IMR-90 (cell line): ENCODE results near the gene ZNF133. TPM values are rescaled to one million over a fixed set of nuclear protein-coding genes. Genes with fewer than 3 reads are reported as not detected.

ENCODE experiments used
- ATAC-seq: fragments of 200-7000 bp; cut with Tn5 transposase; 2 replicates; pipeline ENCODE4 v1.9.1; 2020; ENCODE audit warnings: low read depth, mild to moderate bottlenecking, moderate library complexity
- BruUV-seq: library from RNA; stranded (reverse); fragments of 400-500 nt; replicated peaks from 2 replicates; lab custom pipeline; 2021; lab: Mats Ljungman, UMichigan
- CTCF ChIA-PET: fragments of 300-600 bp; formaldehyde crosslinking; extraction: SDS; loops from one replicate; lab custom pipeline; 2021; ENCODE audit warnings: antibody characterized with exemption; lab: Yijun Ruan, JAX
- POLR2A ChIA-PET: fragments of 300-600 bp; sonication (Branson Sonifier 250); formaldehyde crosslinking; loops from one replicate; lab custom pipeline; 2022; ENCODE audit warnings: antibody characterized with exemption; ENCODE audit not compliant: unreplicated experiment; lab: Charles Lee
- DNase-seq: peaks from one replicate; pipeline ENCODE4 v3.0.0; 2013
- H2AFZ ChIP-seq: replicated peaks from 2 replicates; pipeline ENCODE3; 2013; ENCODE audit warnings: low read length, mild to moderate bottlenecking; ENCODE audit not compliant: poor library complexity
- H2AK5ac ChIP-seq: 2 replicates; pipeline ENCODE4 v1.6.1; 2013; ENCODE audit warnings: low read depth, low read length, inconsistent platforms
- H2AK9ac ChIP-seq: replicated peaks from 2 replicates; pipeline ENCODE3; 2013; ENCODE audit warnings: mild to moderate bottlenecking, low read depth, low read length, moderate library complexity; ENCODE audit not compliant: poor library complexity
- H2BK120ac ChIP-seq: 2 replicates; pipeline ENCODE4 v1.6.1; 2013; ENCODE audit warnings: low read depth, low read length, inconsistent platforms
- H2BK15ac ChIP-seq: 3 replicates; pipeline ENCODE4 v1.6.1; 2013; ENCODE audit warnings: low read depth, low read length, inconsistent platforms
- H2BK20ac ChIP-seq: 2 replicates; pipeline ENCODE4 v1.6.1; 2013; ENCODE audit warnings: low read depth, mild to moderate bottlenecking, inconsistent platforms, low read length, moderate library complexity
- H2BK5ac ChIP-seq: 2 replicates; pipeline ENCODE4 v1.6.1; 2013; ENCODE audit warnings: mild to moderate bottlenecking, low read depth, low read length, inconsistent platforms; ENCODE audit not compliant: poor library complexity, severe bottlenecking
- H3K14ac ChIP-seq: replicated peaks from 2 replicates; pipeline ENCODE4 v1.6.1; 2013; ENCODE audit warnings: low read depth, low read length, inconsistent platforms
- H3K18ac ChIP-seq: 2 replicates; pipeline ENCODE4 v1.6.1; 2013; ENCODE audit warnings: low read depth, low read length, control low read depth
- H3K23ac ChIP-seq: 2 replicates; pipeline ENCODE4 v1.6.1; 2013; ENCODE audit warnings: low read depth, low read length, inconsistent platforms
- H3K27ac ChIP-seq: 2 replicates; pipeline ENCODE4 v1.5.1; 2013; ENCODE audit warnings: mild to moderate bottlenecking, control low read depth, low read length; ENCODE audit not compliant: insufficient read depth
- H3K27me3 ChIP-seq: 2 replicates; pipeline ENCODE4 v1.6.1; 2013; ENCODE audit warnings: low read length; ENCODE audit not compliant: control insufficient read depth, insufficient read depth
- H3K36me3 ChIP-seq: 2 replicates; pipeline ENCODE4 v1.6.1; 2013; ENCODE audit warnings: low read length, mixed read lengths; ENCODE audit not compliant: control insufficient read depth, insufficient read depth
- H3K4ac ChIP-seq: 2 replicates; pipeline ENCODE4 v1.6.1; 2013; ENCODE audit warnings: low read depth, low read length, inconsistent platforms
- H3K4me1 ChIP-seq: 2 replicates; pipeline ENCODE4 v1.6.1; 2013; ENCODE audit warnings: low read length, mixed read lengths; ENCODE audit not compliant: control insufficient read depth, insufficient read depth
- H3K4me2 ChIP-seq: 2 replicates; pipeline ENCODE4 v1.6.1; 2013; ENCODE audit warnings: low read depth, mild to moderate bottlenecking, control low read depth, low read length, moderate library complexity
- H3K4me3 ChIP-seq: 2 replicates; pipeline ENCODE4 v1.5.1; 2013; ENCODE audit warnings: low read depth, mild to moderate bottlenecking, control low read depth, low read length, moderate library complexity; ENCODE audit not compliant: insufficient read depth
- H3K56ac ChIP-seq: 2 replicates; pipeline ENCODE4 v1.6.1; 2013; ENCODE audit warnings: low read length, inconsistent platforms; ENCODE audit not compliant: insufficient read depth; ENCODE audit errors: extremely low read depth
- H3K79me1 ChIP-seq, 2 experiments: 2 replicates each; pipeline ENCODE4 v1.6.1; 2013; ENCODE audit warnings: low read length in 2 of 2, inconsistent platforms in 1 of 2, low read depth in 1 of 2
- H3K9ac ChIP-seq: 2 replicates; pipeline ENCODE4 v1.6.1; 2013; ENCODE audit warnings: low read depth, low read length, control low read depth
- H3K9me1 ChIP-seq: 2 replicates; pipeline ENCODE4 v1.6.1; 2013; ENCODE audit warnings: low read length, inconsistent platforms; ENCODE audit not compliant: insufficient read depth
- H3K9me3 ChIP-seq: 2 replicates; pipeline ENCODE4 v1.6.1; 2013; ENCODE audit warnings: low read length; ENCODE audit not compliant: control insufficient read depth, insufficient read depth
- H4K20me1 ChIP-seq: 2 replicates; pipeline ENCODE4 v1.6.1; 2013; ENCODE audit warnings: low read length, inconsistent platforms; ENCODE audit not compliant: insufficient read depth
- H4K5ac ChIP-seq: 2 replicates; pipeline ENCODE4 v1.6.1; 2013; ENCODE audit warnings: mild to moderate bottlenecking, low read depth, low read length, control low read depth
- H4K8ac ChIP-seq, 2 experiments: 2 replicates each; pipeline ENCODE4 v1.6.1; 2013; ENCODE audit warnings: low read depth in 2 of 2, low read length in 2 of 2, control low read depth in 1 of 2, inconsistent platforms in 1 of 2
- H4K91ac ChIP-seq: 2 replicates; pipeline ENCODE4 v1.6.1; 2013; ENCODE audit warnings: low read depth, low read length, inconsistent platforms; ENCODE audit not compliant: insufficient read depth
- CEBPB ChIP-seq: IDR thresholded peaks from 2 replicates; pipeline ENCODE4 v1.6.1; 2012; ENCODE audit warnings: low read depth, low read length, improper control_type of control experiment
- CHD1 ChIP-seq: IDR thresholded peaks from 2 replicates; pipeline ENCODE4 v1.6.1; 2012; ENCODE audit warnings: low read depth, low read length, improper control_type of control experiment
- MAFK ChIP-seq: IDR thresholded peaks from 2 replicates; pipeline ENCODE4 v1.6.1; 2012; ENCODE audit warnings: low read depth, low read length, improper control_type of control experiment
- MAZ ChIP-seq: IDR thresholded peaks from 2 replicates; pipeline ENCODE4 v1.6.1; 2012; ENCODE audit warnings: low read depth, mild to moderate bottlenecking, low read length, improper control_type of control experiment, moderate library complexity, borderline replicate concordance
- MXI1 ChIP-seq: IDR thresholded peaks from 2 replicates; pipeline ENCODE4 v1.6.1; 2012; ENCODE audit warnings: low read depth, mild to moderate bottlenecking, low read length, moderate library complexity, borderline replicate concordance
- POLR2A ChIP-seq: IDR thresholded peaks from 2 replicates; pipeline ENCODE4 v1.6.1; 2012; ENCODE audit warnings: mild to moderate bottlenecking, low read depth, low read length
- RFX5 ChIP-seq: IDR thresholded peaks from 2 replicates; pipeline ENCODE4 v1.8.0; 2012; ENCODE audit warnings: low read depth, mild to moderate bottlenecking, low read length, moderate library complexity
- WGBS, 2 experiments: methylation state at CpG; one replicate each; pipeline versions ENCODE4 v1.1.5 to v1.1.7; 2013; ENCODE audit warnings: missing lambda C conversion rate in 2 of 2; ENCODE audit not compliant: insufficient read length in 1 of 2; ENCODE audit errors: extremely low coverage in 2 of 2; 5-methylcytosine and 5-hydroxymethylcytosine counted together
- dilution Hi-C: fragments of 300-500 bp; cut with HindIII; formaldehyde crosslinking; loops from one replicate; pipeline ENCODE4 v1.14.3; 2018; ENCODE audit warnings: low sequenced_read_pairs; ENCODE audit not compliant: unreplicated experiment
- in situ Hi-C: fragments of 300-500 bp; cut with MboI; formaldehyde crosslinking; loops from 3 replicates; pipeline ENCODE4 v1.14.3; 2019; ENCODE audit warnings: low sequenced_read_pairs, inconsistent platforms, mixed read lengths
- intact Hi-C: fragments of 100-400 bp; cut with micrococcal nuclease; formaldehyde crosslinking; loops from 2 replicates; pipeline ENCODE4 v1.10.0; 2022
- polyA plus RNA-seq, 3 experiments: library from polyadenylated mRNA; depleted of rRNA; stranded (reverse); fragments of >200 nt; gene quantifications; 2 replicates each; pipeline ENCODE4 v1.2.3, GENCODE V29; 2012; ENCODE audit warnings: low replicate concordance in 1 of 3
- total RNA-seq: library from RNA; depleted of rRNA; stranded (reverse); fragments of >200 nt; gene quantifications from 2 replicates; pipeline ENCODE4 v1.2.3, GENCODE V29; 2012
- TF ChIP-seq, protein P1 (sequence below): conservative IDR thresholded peaks from 2 replicates; pipeline ENCODE4 v1.5.1; 2012; ENCODE audit warnings: mild to moderate bottlenecking, low read depth, low read length, improper control_type of control experiment
- TF ChIP-seq, protein P2 (sequence below): fragments of 150-350 bp; IDR thresholded peaks from 2 replicates; pipeline ENCODE4 v1.6.1; 2017; ENCODE audit warnings: mild to moderate bottlenecking, antibody characterized with exemption, low read length, low read depth
- TF ChIP-seq, protein P3 (sequence below): fragments of 150-350 bp; IDR thresholded peaks from 2 replicates; pipeline ENCODE4 v1.6.1; 2016; ENCODE audit warnings: low read depth, mild to moderate bottlenecking, low read length, moderate library complexity, borderline replicate concordance

Gene ZNF133
- total and polyA plus RNA-seq, 2 of the 4 experiments (the other 2 are of a cell fraction): 18.3 to 33.5 TPM

DNA sequence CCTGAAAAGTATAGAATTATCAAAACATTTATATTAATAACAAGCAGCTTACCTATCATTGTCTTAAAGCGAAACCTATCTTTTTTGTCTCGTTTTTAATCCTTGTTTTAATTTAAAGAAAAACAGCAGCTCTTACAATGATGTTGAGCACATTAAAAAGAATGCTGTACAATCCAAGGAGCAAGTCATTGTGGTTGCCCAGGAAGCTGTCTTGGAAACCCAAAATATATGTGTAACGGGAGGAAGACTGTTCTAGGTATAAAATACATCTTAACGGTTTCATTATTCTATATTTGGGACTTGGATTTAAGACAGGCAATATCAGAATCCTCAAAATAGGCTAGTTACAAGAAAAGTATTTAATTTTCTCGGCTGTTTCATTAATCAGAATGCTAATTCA, 21.7 kb downstream of the ZNF133 start:
- no peak overlapping the region for H2AK5ac ChIP-seq
- ATAC-seq (no peak), DNase-seq (no peak)
- H3K23ac ChIP-seq: no peak overlapping the region
- BruUV-seq: no TSS peak
- TF ChIP-seq POLR2A (no peak), MXI1 (no peak), CHD1 (no peak), CEBPB (no peak), MAFK (no peak), RFX5 (no peak), MAZ (no peak)
- TF ChIP-seq, protein P1, sequence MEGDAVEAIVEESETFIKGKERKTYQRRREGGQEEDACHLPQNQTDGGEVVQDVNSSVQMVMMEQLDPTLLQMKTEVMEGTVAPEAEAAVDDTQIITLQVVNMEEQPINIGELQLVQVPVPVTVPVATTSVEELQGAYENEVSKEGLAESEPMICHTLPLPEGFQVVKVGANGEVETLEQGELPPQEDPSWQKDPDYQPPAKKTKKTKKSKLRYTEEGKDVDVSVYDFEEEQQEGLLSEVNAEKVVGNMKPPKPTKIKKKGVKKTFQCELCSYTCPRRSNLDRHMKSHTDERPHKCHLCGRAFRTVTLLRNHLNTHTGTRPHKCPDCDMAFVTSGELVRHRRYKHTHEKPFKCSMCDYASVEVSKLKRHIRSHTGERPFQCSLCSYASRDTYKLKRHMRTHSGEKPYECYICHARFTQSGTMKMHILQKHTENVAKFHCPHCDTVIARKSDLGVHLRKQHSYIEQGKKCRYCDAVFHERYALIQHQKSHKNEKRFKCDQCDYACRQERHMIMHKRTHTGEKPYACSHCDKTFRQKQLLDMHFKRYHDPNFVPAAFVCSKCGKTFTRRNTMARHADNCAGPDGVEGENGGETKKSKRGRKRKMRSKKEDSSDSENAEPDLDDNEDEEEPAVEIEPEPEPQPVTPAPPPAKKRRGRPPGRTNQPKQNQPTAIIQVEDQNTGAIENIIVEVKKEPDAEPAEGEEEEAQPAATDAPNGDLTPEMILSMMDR: no peak
- TF ChIP-seq, protein P2, sequence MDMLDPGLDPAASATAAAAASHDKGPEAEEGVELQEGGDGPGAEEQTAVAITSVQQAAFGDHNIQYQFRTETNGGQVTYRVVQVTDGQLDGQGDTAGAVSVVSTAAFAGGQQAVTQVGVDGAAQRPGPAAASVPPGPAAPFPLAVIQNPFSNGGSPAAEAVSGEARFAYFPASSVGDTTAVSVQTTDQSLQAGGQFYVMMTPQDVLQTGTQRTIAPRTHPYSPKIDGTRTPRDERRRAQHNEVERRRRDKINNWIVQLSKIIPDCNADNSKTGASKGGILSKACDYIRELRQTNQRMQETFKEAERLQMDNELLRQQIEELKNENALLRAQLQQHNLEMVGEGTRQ: no peak
- TF ChIP-seq, protein P3, sequence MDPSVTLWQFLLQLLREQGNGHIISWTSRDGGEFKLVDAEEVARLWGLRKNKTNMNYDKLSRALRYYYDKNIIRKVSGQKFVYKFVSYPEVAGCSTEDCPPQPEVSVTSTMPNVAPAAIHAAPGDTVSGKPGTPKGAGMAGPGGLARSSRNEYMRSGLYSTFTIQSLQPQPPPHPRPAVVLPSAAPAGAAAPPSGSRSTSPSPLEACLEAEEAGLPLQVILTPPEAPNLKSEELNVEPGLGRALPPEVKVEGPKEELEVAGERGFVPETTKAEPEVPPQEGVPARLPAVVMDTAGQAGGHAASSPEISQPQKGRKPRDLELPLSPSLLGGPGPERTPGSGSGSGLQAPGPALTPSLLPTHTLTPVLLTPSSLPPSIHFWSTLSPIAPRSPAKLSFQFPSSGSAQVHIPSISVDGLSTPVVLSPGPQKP: no peak
- no peak overlapping the region for H2BK15ac ChIP-seq
- intact Hi-C loops (no loop called here), dilution Hi-C loops (no loop called here), in situ Hi-C loops (no loop called here)
- ChIA-PET POLR2A (no interaction called here), CTCF (no interaction called here)
- no peak overlapping the region for H3K56ac ChIP-seq
- no peak overlapping the region for H3K27ac ChIP-seq
- no peak overlapping the region for H3K4me3 ChIP-seq
- no peak overlapping the region for H3K14ac ChIP-seq
- H3K9me3 ChIP-seq: no peaks in the 10 kb centered on the region
- WGBS, 2 experiments: no CpG with 5 or more reads among the region's 5 CpGs
- no peak overlapping the region for H4K5ac ChIP-seq
- no peak overlapping the region for H3K4me2 ChIP-seq
- no peak overlapping the region for H3K4ac ChIP-seq
- H4K20me1 ChIP-seq: no peaks in the 10 kb centered on the region
- no peak overlapping the region for H2AK9ac ChIP-seq
- no peak overlapping the region for H2BK20ac ChIP-seq
- H3K9me1 ChIP-seq: peaks cover 3% of the 10 kb centered on the region; the same call in 1 of the 2 replicates
- no peak overlapping the region for H4K91ac ChIP-seq
- no peak overlapping the region for H4K8ac ChIP-seq
- H3K79me1 ChIP-seq: peaks cover 12 to 15% of the 10 kb centered on the region in 2 experiments
- no peak overlapping the region for H2AFZ ChIP-seq
- H3K36me3 ChIP-seq: peaks cover 10% of the 10 kb centered on the region
- H2BK5ac ChIP-seq: no peak overlapping the region
- no peak overlapping the region for H3K18ac ChIP-seq
- H3K27me3 ChIP-seq: no peaks in the 10 kb centered on the region
- no peaks in the 10 kb centered on the region; the same call in 1 of the 2 replicates for H3K4me1 ChIP-seq
- no peak overlapping the region for H3K9ac ChIP-seq
- H2BK120ac ChIP-seq: no peak overlapping the region
